HEK293 (cell line): Measurements from ENCODE around the gene ZNF217.

Experiments used
- FEZF1 ChIP-seq: fragments of 450-650 bp; formaldehyde crosslinking; IDR thresholded peaks from 2 replicates; pipeline ENCODE4 v1.5.1; 2016; ENCODE audit warnings: missing biosample characterization, missing genetic modification characterization
- GFI1B ChIP-seq: fragments of 450-650 bp; formaldehyde crosslinking; IDR thresholded peaks from 2 replicates; pipeline ENCODE4 v1.5.1; 2016; ENCODE audit warnings: missing biosample characterization, missing genetic modification characterization
- GLIS2 ChIP-seq: fragments of 450-650 bp; formaldehyde crosslinking; IDR thresholded peaks from 2 replicates; pipeline ENCODE4 v1.5.1; 2016; ENCODE audit warnings: missing biosample characterization, missing genetic modification characterization
- HOXD13 ChIP-seq: sonication (generic); formaldehyde crosslinking; IDR thresholded peaks from 2 replicates; pipeline ENCODE4 v1.8.0; 2022; ENCODE audit warnings: missing genetic modification reagents, borderline replicate concordance
- IKZF3 ChIP-seq: fragments of 450-650 bp; IDR thresholded peaks from 2 replicates; pipeline ENCODE4 v1.5.0; 2018; ENCODE audit warnings: missing biosample characterization, mild to moderate bottlenecking, missing genetic modification characterization, moderate library complexity
- MYNN ChIP-seq: fragments of 450-650 bp; formaldehyde crosslinking; IDR thresholded peaks from 2 replicates; pipeline ENCODE4 v1.5.1; 2016; ENCODE audit warnings: missing biosample characterization, missing genetic modification characterization, borderline replicate concordance
- SP2 ChIP-seq: fragments of 450-650 bp; formaldehyde crosslinking; IDR thresholded peaks from 2 replicates; pipeline ENCODE4 v1.5.1; 2016; ENCODE audit warnings: missing biosample characterization, missing genetic modification characterization
- SP7 ChIP-seq: fragments of 450-650 bp; formaldehyde crosslinking; IDR thresholded peaks from 2 replicates; pipeline ENCODE4 v1.5.1; 2016; ENCODE audit warnings: missing biosample characterization, missing genetic modification characterization
- WT1 ChIP-seq: fragments of 450-650 bp; formaldehyde crosslinking; IDR thresholded peaks from 2 replicates; pipeline ENCODE4 v1.5.1; 2016; ENCODE audit warnings: missing biosample characterization, missing genetic modification characterization
- YY1 ChIP-seq: fragments of 450-650 bp; formaldehyde crosslinking; IDR thresholded peaks from 2 replicates; pipeline ENCODE4 v1.5.1; 2018; ENCODE audit warnings: missing biosample characterization, missing genetic modification characterization
- ZBTB48 ChIP-seq: fragments of 450-650 bp; formaldehyde crosslinking; IDR thresholded peaks from 2 replicates; pipeline ENCODE4 v1.5.1; 2016; ENCODE audit warnings: missing biosample characterization, missing genetic modification characterization
- ZNF114 ChIP-seq: fragments of 450-650 bp; formaldehyde crosslinking; IDR thresholded peaks from 2 replicates; pipeline ENCODE4 v1.5.0; 2017; ENCODE audit warnings: missing biosample characterization, missing genetic modification characterization
- ZNF138 ChIP-seq: fragments of 450-650 bp; formaldehyde crosslinking; IDR thresholded peaks from 2 replicates; pipeline ENCODE4 v1.5.1; 2016; ENCODE audit warnings: missing biosample characterization, missing genetic modification characterization, borderline replicate concordance
- ZNF146 ChIP-seq: fragments of 450-650 bp; formaldehyde crosslinking; IDR thresholded peaks from 2 replicates; pipeline ENCODE4 v1.5.1; 2016; ENCODE audit warnings: missing biosample characterization, missing genetic modification characterization
- ZNF223 ChIP-seq: fragments of 450-650 bp; formaldehyde crosslinking; IDR thresholded peaks from 2 replicates; pipeline ENCODE4 v1.5.1; 2016; ENCODE audit warnings: missing biosample characterization, missing genetic modification characterization
- ZNF366 ChIP-seq: fragments of 450-650 bp; formaldehyde crosslinking; conservative IDR thresholded peaks from 2 replicates; pipeline ENCODE4 v1.5.1; 2016; ENCODE audit warnings: missing biosample characterization, missing genetic modification characterization
- ZNF549 ChIP-seq: fragments of 450-650 bp; IDR thresholded peaks from 2 replicates; pipeline ENCODE4 v1.5.1; 2018; ENCODE audit warnings: missing biosample characterization, missing genetic modification characterization, mild to moderate bottlenecking, inconsistent platforms, moderate library complexity
- ZNF558 ChIP-seq: fragments of 450-650 bp; formaldehyde crosslinking; IDR thresholded peaks from 2 replicates; pipeline ENCODE4 v1.5.1; 2016; ENCODE audit warnings: missing biosample characterization, missing genetic modification characterization
- ZNF664 ChIP-seq: fragments of 450-650 bp; formaldehyde crosslinking; IDR thresholded peaks from 2 replicates; pipeline ENCODE4 v1.5.1; 2016; ENCODE audit warnings: missing biosample characterization, missing genetic modification characterization
- ZNF768 ChIP-seq: fragments of 450-650 bp; formaldehyde crosslinking; IDR thresholded peaks from 2 replicates; pipeline ENCODE4 v1.5.1; 2018; ENCODE audit warnings: missing biosample characterization, mild to moderate bottlenecking, missing genetic modification characterization
- ZSCAN23 ChIP-seq: fragments of 450-650 bp; formaldehyde crosslinking; IDR thresholded peaks from 2 replicates; pipeline ENCODE4 v1.5.1; 2016; ENCODE audit warnings: missing biosample characterization, missing genetic modification characterization
- TF ChIP-seq, protein P1 (sequence below): fragments of 450-650 bp; formaldehyde crosslinking; IDR thresholded peaks from 2 replicates; pipeline ENCODE4 v1.5.1; 2016; ENCODE audit warnings: missing biosample characterization, missing genetic modification characterization, borderline replicate concordance
- TF ChIP-seq, protein P2 (sequence below): fragments of 450-650 bp; formaldehyde crosslinking; IDR thresholded peaks from 2 replicates; pipeline ENCODE4 v1.5.1; 2017; ENCODE audit warnings: missing biosample characterization, missing genetic modification characterization
- TF ChIP-seq, protein P3 (sequence below): fragments of 450-650 bp; formaldehyde crosslinking; IDR thresholded peaks from 2 replicates; pipeline ENCODE4 v1.5.1; 2016; ENCODE audit warnings: missing biosample characterization, missing genetic modification characterization
- TF ChIP-seq, protein P4 (sequence below): fragments of 450-650 bp; formaldehyde crosslinking; IDR thresholded peaks from 2 replicates; pipeline ENCODE4 v1.5.1; 2016; ENCODE audit warnings: missing biosample characterization, missing genetic modification characterization
- TF ChIP-seq, protein P5 (sequence below): fragments of 450-650 bp; formaldehyde crosslinking; conservative IDR thresholded peaks from 2 replicates; pipeline ENCODE4 v1.5.1; 2016; ENCODE audit warnings: low read depth, missing biosample characterization, missing genetic modification characterization
- TF ChIP-seq, protein P6 (sequence below): fragments of 450-650 bp; formaldehyde crosslinking; IDR thresholded peaks from 2 replicates; pipeline ENCODE4; 2016; ENCODE audit warnings: missing biosample characterization, missing genetic modification characterization
- TF ChIP-seq, protein P7 (sequence below): fragments of 450-650 bp; formaldehyde crosslinking; IDR thresholded peaks from 2 replicates; pipeline ENCODE4 v1.5.1; 2016; ENCODE audit warnings: missing biosample characterization, missing genetic modification characterization

ZNF217 gene

DNA sequence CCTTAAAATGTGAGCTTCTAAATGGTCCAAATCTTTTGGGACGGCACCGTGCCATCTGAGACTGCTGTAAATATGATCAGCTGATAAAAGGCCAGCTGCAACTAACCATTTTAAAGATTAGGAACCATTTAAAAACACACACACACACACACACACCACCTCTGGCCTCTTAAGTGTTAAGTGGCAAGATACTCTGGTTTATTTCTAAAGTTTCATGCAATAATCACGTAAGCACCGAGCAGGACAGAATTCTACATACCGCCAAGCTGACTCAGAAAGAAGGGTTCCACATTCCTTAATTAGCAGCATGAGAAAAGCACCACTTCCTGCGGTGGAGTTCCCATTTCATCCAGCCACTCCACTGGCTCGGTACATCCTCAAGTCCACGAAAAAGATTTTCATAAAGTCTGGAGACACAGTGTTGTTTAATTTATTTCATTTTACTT lies 17.8 kb upstream of the ZNF217 start (continued):
- TF ChIP-seq, protein P1, sequence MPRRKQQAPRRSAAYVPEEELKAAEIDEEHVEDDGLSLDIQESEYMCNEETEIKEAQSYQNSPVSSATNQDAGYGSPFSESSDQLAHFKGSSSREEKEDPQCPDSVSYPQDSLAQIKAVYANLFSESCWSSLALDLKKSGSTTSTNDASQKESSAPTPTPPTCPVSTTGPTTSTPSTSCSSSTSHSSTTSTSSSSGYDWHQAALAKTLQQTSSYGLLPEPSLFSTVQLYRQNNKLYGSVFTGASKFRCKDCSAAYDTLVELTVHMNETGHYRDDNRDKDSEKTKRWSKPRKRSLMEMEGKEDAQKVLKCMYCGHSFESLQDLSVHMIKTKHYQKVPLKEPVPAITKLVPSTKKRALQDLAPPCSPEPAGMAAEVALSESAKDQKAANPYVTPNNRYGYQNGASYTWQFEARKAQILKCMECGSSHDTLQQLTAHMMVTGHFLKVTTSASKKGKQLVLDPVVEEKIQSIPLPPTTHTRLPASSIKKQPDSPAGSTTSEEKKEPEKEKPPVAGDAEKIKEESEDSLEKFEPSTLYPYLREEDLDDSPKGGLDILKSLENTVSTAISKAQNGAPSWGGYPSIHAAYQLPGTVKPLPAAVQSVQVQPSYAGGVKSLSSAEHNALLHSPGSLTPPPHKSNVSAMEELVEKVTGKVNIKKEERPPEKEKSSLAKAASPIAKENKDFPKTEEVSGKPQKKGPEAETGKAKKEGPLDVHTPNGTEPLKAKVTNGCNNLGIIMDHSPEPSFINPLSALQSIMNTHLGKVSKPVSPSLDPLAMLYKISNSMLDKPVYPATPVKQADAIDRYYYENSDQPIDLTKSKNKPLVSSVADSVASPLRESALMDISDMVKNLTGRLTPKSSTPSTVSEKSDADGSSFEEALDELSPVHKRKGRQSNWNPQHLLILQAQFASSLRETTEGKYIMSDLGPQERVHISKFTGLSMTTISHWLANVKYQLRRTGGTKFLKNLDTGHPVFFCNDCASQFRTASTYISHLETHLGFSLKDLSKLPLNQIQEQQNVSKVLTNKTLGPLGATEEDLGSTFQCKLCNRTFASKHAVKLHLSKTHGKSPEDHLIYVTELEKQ = peak; percentile 97
- TF ChIP-seq ZNF223 (tag by site-specific recombination) (no peak), HOXD13 (CRISPR knock-in tag) (no peak), MYNN (no peak), GFI1B (tag by site-specific recombination) (peak; percentile 98), WT1 (tag by site-specific recombination) (peak; percentile 85), GLIS2 (tag by site-specific recombination) (no peak), SP2 (peak; percentile 27; the same call in 1 of the 2 replicates), ZNF549 (no peak), ZNF138 (tag by site-specific recombination) (no peak), ZNF768 (tag by site-specific recombination) (no peak), IKZF3 (tag by site-specific recombination) (peak; percentile 76), ZNF146 (tag by site-specific recombination) (peak; percentile 73; the same call in 1 of the 2 replicates), YY1 (tag by site-specific recombination) (no peak), ZNF664 (tag by site-specific recombination) (peak; percentile 16; the same call in 1 of the 2 replicates), SP7 (tag by site-specific recombination) (peak; percentile 99), FEZF1 (tag by site-specific recombination) (peak; percentile 99), ZSCAN23 (peak; percentile 97), ZBTB48 (tag by site-specific recombination) (no peak), ZNF558 (tag by site-specific recombination) (peak; percentile 62; the same call in 1 of the 2 replicates), ZNF114 (tag by site-specific recombination) (no peak), ZNF366 (tag by site-specific recombination) (peak; percentile 61)
- TF ChIP-seq, protein P2, sequence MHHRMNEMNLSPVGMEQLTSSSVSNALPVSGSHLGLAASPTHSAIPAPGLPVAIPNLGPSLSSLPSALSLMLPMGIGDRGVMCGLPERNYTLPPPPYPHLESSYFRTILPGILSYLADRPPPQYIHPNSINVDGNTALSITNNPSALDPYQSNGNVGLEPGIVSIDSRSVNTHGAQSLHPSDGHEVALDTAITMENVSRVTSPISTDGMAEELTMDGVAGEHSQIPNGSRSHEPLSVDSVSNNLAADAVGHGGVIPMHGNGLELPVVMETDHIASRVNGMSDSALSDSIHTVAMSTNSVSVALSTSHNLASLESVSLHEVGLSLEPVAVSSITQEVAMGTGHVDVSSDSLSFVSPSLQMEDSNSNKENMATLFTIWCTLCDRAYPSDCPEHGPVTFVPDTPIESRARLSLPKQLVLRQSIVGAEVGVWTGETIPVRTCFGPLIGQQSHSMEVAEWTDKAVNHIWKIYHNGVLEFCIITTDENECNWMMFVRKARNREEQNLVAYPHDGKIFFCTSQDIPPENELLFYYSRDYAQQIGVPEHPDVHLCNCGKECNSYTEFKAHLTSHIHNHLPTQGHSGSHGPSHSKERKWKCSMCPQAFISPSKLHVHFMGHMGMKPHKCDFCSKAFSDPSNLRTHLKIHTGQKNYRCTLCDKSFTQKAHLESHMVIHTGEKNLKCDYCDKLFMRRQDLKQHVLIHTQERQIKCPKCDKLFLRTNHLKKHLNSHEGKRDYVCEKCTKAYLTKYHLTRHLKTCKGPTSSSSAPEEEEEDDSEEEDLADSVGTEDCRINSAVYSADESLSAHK (tag by site-specific recombination) = peak; percentile 88
- TF ChIP-seq, protein P3, sequence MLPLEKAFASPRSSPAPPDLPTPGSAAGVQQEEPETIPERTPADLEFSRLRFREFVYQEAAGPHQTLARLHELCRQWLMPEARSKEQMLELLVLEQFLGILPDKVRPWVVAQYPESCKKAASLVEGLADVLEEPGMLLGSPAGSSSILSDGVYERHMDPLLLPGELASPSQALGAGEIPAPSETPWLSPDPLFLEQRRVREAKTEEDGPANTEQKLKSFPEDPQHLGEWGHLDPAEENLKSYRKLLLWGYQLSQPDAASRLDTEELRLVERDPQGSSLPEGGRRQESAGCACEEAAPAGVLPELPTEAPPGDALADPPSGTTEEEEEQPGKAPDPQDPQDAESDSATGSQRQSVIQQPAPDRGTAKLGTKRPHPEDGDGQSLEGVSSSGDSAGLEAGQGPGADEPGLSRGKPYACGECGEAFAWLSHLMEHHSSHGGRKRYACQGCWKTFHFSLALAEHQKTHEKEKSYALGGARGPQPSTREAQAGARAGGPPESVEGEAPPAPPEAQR (tag by site-specific recombination) = 0 out of 2 replicates have a peak, but pooled peaks have one; percentile 42
- TF ChIP-seq, protein P4, sequence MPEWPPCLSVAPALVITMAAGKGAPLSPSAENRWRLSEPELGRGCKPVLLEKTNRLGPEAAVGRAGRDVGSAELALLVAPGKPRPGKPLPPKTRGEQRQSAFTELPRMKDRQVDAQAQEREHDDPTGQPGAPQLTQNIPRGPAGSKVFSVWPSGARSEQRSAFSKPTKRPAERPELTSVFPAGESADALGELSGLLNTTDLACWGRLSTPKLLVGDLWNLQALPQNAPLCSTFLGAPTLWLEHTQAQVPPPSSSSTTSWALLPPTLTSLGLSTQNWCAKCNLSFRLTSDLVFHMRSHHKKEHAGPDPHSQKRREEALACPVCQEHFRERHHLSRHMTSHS = peak; percentile 20; the same call in 1 of the 2 replicates
- TF ChIP-seq, protein P5, sequence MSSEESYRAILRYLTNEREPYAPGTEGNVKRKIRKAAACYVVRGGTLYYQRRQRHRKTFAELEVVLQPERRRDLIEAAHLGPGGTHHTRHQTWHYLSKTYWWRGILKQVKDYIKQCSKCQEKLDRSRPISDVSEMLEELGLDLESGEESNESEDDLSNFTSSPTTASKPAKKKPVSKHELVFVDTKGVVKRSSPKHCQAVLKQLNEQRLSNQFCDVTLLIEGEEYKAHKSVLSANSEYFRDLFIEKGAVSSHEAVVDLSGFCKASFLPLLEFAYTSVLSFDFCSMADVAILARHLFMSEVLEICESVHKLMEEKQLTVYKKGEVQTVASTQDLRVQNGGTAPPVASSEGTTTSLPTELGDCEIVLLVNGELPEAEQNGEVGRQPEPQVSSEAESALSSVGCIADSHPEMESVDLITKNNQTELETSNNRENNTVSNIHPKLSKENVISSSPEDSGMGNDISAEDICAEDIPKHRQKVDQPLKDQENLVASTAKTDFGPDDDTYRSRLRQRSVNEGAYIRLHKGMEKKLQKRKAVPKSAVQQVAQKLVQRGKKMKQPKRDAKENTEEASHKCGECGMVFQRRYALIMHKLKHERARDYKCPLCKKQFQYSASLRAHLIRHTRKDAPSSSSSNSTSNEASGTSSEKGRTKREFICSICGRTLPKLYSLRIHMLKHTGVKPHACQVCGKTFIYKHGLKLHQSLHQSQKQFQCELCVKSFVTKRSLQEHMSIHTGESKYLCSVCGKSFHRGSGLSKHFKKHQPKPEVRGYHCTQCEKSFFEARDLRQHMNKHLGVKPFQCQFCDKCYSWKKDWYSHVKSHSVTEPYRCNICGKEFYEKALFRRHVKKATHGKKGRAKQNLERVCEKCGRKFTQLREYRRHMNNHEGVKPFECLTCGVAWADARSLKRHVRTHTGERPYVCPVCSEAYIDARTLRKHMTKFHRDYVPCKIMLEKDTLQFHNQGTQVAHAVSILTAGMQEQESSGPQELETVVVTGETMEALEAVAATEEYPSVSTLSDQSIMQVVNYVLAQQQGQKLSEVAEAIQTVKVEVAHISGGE = 0 out of 2 replicates have a peak, but pooled peaks have one; percentile 27
- TF ChIP-seq, protein P6, sequence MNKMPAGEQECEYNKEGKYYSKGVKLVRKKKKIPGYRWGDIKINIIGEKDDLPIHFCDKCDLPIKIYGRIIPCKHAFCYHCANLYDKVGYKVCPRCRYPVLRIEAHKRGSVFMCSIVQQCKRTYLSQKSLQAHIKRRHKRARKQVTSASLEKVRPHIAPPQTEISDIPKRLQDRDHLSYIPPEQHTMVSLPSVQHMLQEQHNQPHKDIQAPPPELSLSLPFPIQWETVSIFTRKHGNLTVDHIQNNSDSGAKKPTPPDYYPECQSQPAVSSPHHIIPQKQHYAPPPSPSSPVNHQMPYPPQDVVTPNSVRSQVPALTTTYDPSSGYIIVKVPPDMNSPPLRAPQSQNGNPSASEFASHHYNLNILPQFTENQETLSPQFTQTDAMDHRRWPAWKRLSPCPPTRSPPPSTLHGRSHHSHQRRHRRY = no peak
- TF ChIP-seq, protein P7, sequence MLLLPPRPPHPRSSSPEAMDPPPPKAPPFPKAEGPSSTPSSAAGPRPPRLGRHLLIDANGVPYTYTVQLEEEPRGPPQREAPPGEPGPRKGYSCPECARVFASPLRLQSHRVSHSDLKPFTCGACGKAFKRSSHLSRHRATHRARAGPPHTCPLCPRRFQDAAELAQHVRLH = no peak
